H9 (cell line): ENCODE data around the gene SRGN. TPM values are rescaled to one million over a fixed set of nuclear protein-coding genes. Genes with fewer than 3 reads are reported as not detected.

Experiments
- DNase-seq: peaks from one replicate; pipeline ENCODE4 v3.0.0-alpha.2; 2017
- H2AFZ ChIP-seq: one replicate; pipeline ENCODE4 v1.6.1; 2013; ENCODE audit warnings: mild to moderate bottlenecking, low read length, control low read depth, moderate library complexity
- H2AK5ac ChIP-seq: 2 replicates; pipeline ENCODE4 v1.6.1; 2013; ENCODE audit warnings: low read length, control low read depth, mixed read lengths; ENCODE audit not compliant: insufficient read length
- H2BK120ac ChIP-seq: one replicate; pipeline ENCODE4 v1.6.1; 2013; ENCODE audit warnings: low read depth, mild to moderate bottlenecking, low read length, control low read depth, inconsistent platforms; ENCODE audit not compliant: poor library complexity, severe bottlenecking
- H2BK12ac ChIP-seq: 2 replicates; pipeline ENCODE4 v1.6.1; 2013; ENCODE audit warnings: low read length, control low read depth, mixed read lengths, low read depth; ENCODE audit not compliant: insufficient read length
- H2BK15ac ChIP-seq: 2 replicates; pipeline ENCODE4 v1.6.1; 2013; ENCODE audit warnings: low read depth, low read length, control low read depth
- H2BK20ac ChIP-seq: one replicate; pipeline ENCODE4 v1.6.1; 2013; ENCODE audit warnings: low read depth, mild to moderate bottlenecking, low read length, control low read depth, inconsistent platforms; ENCODE audit not compliant: poor library complexity, severe bottlenecking
- H2BK5ac ChIP-seq: 2 replicates; pipeline ENCODE4 v1.6.1; 2013; ENCODE audit warnings: low read length, control low read depth, mixed read lengths; ENCODE audit not compliant: insufficient read length
- H3K14ac ChIP-seq: 2 replicates; pipeline ENCODE4 v1.6.1; 2013; ENCODE audit warnings: low read length, control low read depth; ENCODE audit not compliant: insufficient read depth
- H3K18ac ChIP-seq: 2 replicates; pipeline ENCODE4 v1.6.1; 2013; ENCODE audit warnings: low read depth, mild to moderate bottlenecking, mixed read lengths, low read length, control low read depth; ENCODE audit not compliant: insufficient read length
- H3K23ac ChIP-seq: 2 replicates; pipeline ENCODE4 v1.6.1; 2013; ENCODE audit warnings: low read length, control low read depth, mixed read lengths, low read depth; ENCODE audit not compliant: insufficient read length
- H3K23me2 ChIP-seq: 2 replicates; pipeline ENCODE4 v1.6.1; 2013; ENCODE audit warnings: low read depth, mild to moderate bottlenecking, mixed read lengths, low read length, control low read depth; ENCODE audit not compliant: insufficient read length, poor library complexity, severe bottlenecking
- H3K27ac ChIP-seq: 2 replicates; pipeline ENCODE4 v1.5.1; 2013; ENCODE audit warnings: low read length, control low read depth, mixed read lengths, low read depth; ENCODE audit not compliant: insufficient read length
- H3K27me3 ChIP-seq: 2 replicates; pipeline ENCODE4 v1.6.1; 2013; ENCODE audit warnings: low read length, control low read depth, inconsistent platforms; ENCODE audit not compliant: insufficient read depth
- H3K4ac ChIP-seq: 2 replicates; pipeline ENCODE4 v1.6.1; 2013; ENCODE audit warnings: low read depth, mild to moderate bottlenecking, control low read depth, inconsistent platforms, low read length, moderate library complexity
- H3K4me1 ChIP-seq: 2 replicates; pipeline ENCODE4 v1.6.1; 2013; ENCODE audit warnings: low read length, control low read depth, inconsistent platforms; ENCODE audit not compliant: insufficient read depth
- H3K4me2 ChIP-seq: 2 replicates; pipeline ENCODE4 v1.6.1; 2013; ENCODE audit warnings: low read length, control low read depth, mixed read lengths; ENCODE audit not compliant: insufficient read length, insufficient read depth
- H3K56ac ChIP-seq: 2 replicates; pipeline ENCODE4 v1.6.1; 2013; ENCODE audit warnings: low read depth, mild to moderate bottlenecking, mixed read lengths, low read length, control low read depth; ENCODE audit not compliant: insufficient read length
- H3K79me1 ChIP-seq: 2 replicates; pipeline ENCODE4 v1.6.1; 2013; ENCODE audit warnings: low read depth, mild to moderate bottlenecking, moderate library complexity, low read length, control low read depth, inconsistent platforms; ENCODE audit not compliant: insufficient read depth, poor library complexity, severe bottlenecking
- H3K79me2 ChIP-seq: 2 replicates; pipeline ENCODE4 v1.6.1; 2013; ENCODE audit warnings: low read length, control low read depth, inconsistent platforms; ENCODE audit not compliant: insufficient read depth
- H3K9ac ChIP-seq: 2 replicates; pipeline ENCODE4 v1.6.1; 2013; ENCODE audit warnings: low read length, control low read depth, mixed read lengths; ENCODE audit not compliant: insufficient read length; ENCODE audit errors: extremely low read depth
- H3K9me3 ChIP-seq: one replicate; pipeline ENCODE4 v1.6.1; 2013; ENCODE audit warnings: low read depth, low read length, inconsistent platforms; ENCODE audit not compliant: control insufficient read depth
- H3T11ph ChIP-seq: one replicate; pipeline ENCODE4 v1.6.1; 2013; ENCODE audit warnings: mild to moderate bottlenecking, low read length, control low read depth, inconsistent platforms
- H4K20me1 ChIP-seq: one replicate; pipeline ENCODE4 v1.6.1; 2013; ENCODE audit not compliant: control insufficient read depth, insufficient read length, insufficient read depth
- H4K5ac ChIP-seq: 2 replicates; pipeline ENCODE4 v1.6.1; 2013; ENCODE audit warnings: low read depth, mild to moderate bottlenecking, mixed read lengths, low read length, control low read depth; ENCODE audit not compliant: insufficient read length
- H4K8ac ChIP-seq: replicated peaks from 2 replicates; pipeline ENCODE4 v1.6.1; 2013; ENCODE audit warnings: low read length, control low read depth, mixed read lengths, low read depth; ENCODE audit not compliant: insufficient read length
- H4K91ac ChIP-seq: 2 replicates; pipeline ENCODE4 v1.6.1; 2013; ENCODE audit warnings: low read depth, mild to moderate bottlenecking, moderate library complexity, mixed read lengths, low read length, control low read depth; ENCODE audit not compliant: insufficient read length
- H3K27ac Mint-ChIP-seq, 3 experiments: 2 replicates in 2 of 3; 3 replicates in 1 of 3; pipeline ENCODE4 v1.8.0; 2020 to 2021; ENCODE audit warnings: mixed read lengths in 3 of 3, mild to moderate bottlenecking in 1 of 3, moderate library complexity in 1 of 3
- H3K27me3 Mint-ChIP-seq: 2 replicates; pipeline ENCODE4 v1.8.0; 2021; ENCODE audit warnings: low read depth, mild to moderate bottlenecking, moderate library complexity, mixed read lengths
- H3K36me3 Mint-ChIP-seq, 3 experiments: 2 replicates in 2 of 3; 3 replicates in 1 of 3; pipeline ENCODE4 v1.8.0; 2020 to 2021; ENCODE audit warnings: low read depth in 3 of 3, mixed read lengths in 3 of 3; ENCODE audit not compliant: insufficient read depth in 1 of 3
- H3K4me1 Mint-ChIP-seq, 2 experiments: 2 replicates each; pipeline ENCODE4 v1.8.0; 2020; ENCODE audit warnings: mixed read lengths in 2 of 2
- H3K4me3 Mint-ChIP-seq, 2 experiments: 2 replicates in 1 of 2; 3 replicates in 1 of 2; pipeline ENCODE4 v1.8.0; 2020 to 2021; ENCODE audit warnings: mild to moderate bottlenecking in 2 of 2, mixed read lengths in 2 of 2, moderate library complexity in 1 of 2
- H3K9me3 Mint-ChIP-seq, 2 experiments: 2 replicates in 1 of 2; 3 replicates in 1 of 2; pipeline ENCODE4 v1.8.0; 2020; ENCODE audit warnings: mild to moderate bottlenecking in 2 of 2, mixed read lengths in 2 of 2, moderate library complexity in 1 of 2
- WGBS: extraction: QIAGEN DNeasy Blood & Tissue Kit; methylation state at CpG from one replicate; pipeline ENCODE4 v1.1.7; 2013; ENCODE audit warnings: missing lambda C conversion rate, low lambda C conversion rate, mixed read lengths; ENCODE audit not compliant: insufficient read length; ENCODE audit errors: extremely low coverage; 5-methylcytosine and 5-hydroxymethylcytosine counted together
- total RNA-seq: library from RNA; stranded (reverse); gene quantifications from 2 replicates; pipeline ENCODE4 v1.2.1, GENCODE V29; 2021
- TF ChIP-seq, protein P1 (sequence below): fragments of 200-600 bp; sonication (generic); conservative IDR thresholded peaks from 3 replicates; pipeline ENCODE4 v1.8.0; 2021; ENCODE audit warnings: antibody characterized with exemption, mild to moderate bottlenecking

The SRGN gene
- total RNA-seq, 1 experiment from 2014 or later: not detected

DNA sequence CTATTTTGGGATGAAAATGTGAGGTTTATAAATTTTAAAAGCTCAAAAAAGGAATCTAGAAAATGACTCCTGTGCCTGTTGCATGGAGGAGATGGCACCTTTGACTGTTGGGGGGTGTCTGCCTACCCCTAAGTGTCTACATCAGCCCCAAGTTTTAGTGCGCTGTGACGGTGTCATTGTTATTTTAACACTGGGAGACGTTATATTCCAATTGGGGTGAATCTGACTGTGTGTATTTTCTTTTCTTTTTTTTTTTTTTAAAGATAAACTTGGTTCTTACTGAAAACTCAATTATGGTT, 517 bp downstream of the SRGN start:
- no peak overlapping the region for H3K56ac ChIP-seq
- H4K8ac ChIP-seq: no peak overlapping the region
- no peaks in the 10 kb centered on the region for H3K23me2 ChIP-seq
- no peaks in the 10 kb centered on the region for H3K9me3 ChIP-seq
- H2AFZ ChIP-seq: no peak overlapping the region
- H3K23ac ChIP-seq: no peak overlapping the region
- WGBS: no CpG with 5 or more reads among the region's 3 CpGs
- H3T11ph ChIP-seq: no peak overlapping the region
- no peak for DNase-seq
- Mint-ChIP-seq H3K27ac (no peak overlapping the region), H3K36me3 (no peaks in the 10 kb centered on the region), H3K27me3 (no peaks in the 10 kb centered on the region; the same call in 1 of the 2 replicates), H3K4me3 (no peak overlapping the region), H3K9me3 (no peaks in the 10 kb centered on the region), H3K4me1 (peaks cover 16 to 22% of the 10 kb centered on the region in 2 experiments)
- H2AK5ac ChIP-seq: no peak overlapping the region
- no peak overlapping the region for H2BK120ac ChIP-seq
- no peaks in the 10 kb centered on the region for H3K4me1 ChIP-seq
- no peak overlapping the region for H3K14ac ChIP-seq
- H3K27ac ChIP-seq: no peak overlapping the region
- H3K4me2 ChIP-seq: no peak overlapping the region
- H4K20me1 ChIP-seq: no peaks in the 10 kb centered on the region
- no peak overlapping the region for H4K5ac ChIP-seq
- H3K79me2 ChIP-seq: no peaks in the 10 kb centered on the region
- no peak overlapping the region for H3K4ac ChIP-seq
- no peak overlapping the region for H3K18ac ChIP-seq
- TF ChIP-seq, protein P1, sequence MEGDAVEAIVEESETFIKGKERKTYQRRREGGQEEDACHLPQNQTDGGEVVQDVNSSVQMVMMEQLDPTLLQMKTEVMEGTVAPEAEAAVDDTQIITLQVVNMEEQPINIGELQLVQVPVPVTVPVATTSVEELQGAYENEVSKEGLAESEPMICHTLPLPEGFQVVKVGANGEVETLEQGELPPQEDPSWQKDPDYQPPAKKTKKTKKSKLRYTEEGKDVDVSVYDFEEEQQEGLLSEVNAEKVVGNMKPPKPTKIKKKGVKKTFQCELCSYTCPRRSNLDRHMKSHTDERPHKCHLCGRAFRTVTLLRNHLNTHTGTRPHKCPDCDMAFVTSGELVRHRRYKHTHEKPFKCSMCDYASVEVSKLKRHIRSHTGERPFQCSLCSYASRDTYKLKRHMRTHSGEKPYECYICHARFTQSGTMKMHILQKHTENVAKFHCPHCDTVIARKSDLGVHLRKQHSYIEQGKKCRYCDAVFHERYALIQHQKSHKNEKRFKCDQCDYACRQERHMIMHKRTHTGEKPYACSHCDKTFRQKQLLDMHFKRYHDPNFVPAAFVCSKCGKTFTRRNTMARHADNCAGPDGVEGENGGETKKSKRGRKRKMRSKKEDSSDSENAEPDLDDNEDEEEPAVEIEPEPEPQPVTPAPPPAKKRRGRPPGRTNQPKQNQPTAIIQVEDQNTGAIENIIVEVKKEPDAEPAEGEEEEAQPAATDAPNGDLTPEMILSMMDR: no peak
- H3K9ac ChIP-seq: no peak overlapping the region
- no peak overlapping the region for H4K91ac ChIP-seq
- H2BK15ac ChIP-seq: no peak overlapping the region
- no peak overlapping the region for H2BK20ac ChIP-seq
- no peak overlapping the region for H2BK12ac ChIP-seq
- no peaks in the 10 kb centered on the region for H3K27me3 ChIP-seq
- no peak overlapping the region for H2BK5ac ChIP-seq
- H3K79me1 ChIP-seq: no peaks in the 10 kb centered on the region
